Urothelium cell line (cell line): Measurements from ENCODE around the gene TRAF2.
"Not testable (repeated sequence)": the region's sequence is repeated elsewhere in the genome, so short reads cannot be mapped to it uniquely, and the experiment has no call there.

Experiments used
- DNase-seq: peaks from one replicate; pipeline ENCODE4 v3.0.0; 2011; ENCODE audit warnings: low spot score, mixed read lengths
- FAIRE-seq: peaks from 2 replicates; lab custom pipeline; 2011; peaks lifted over from hg19 to GRCh38; lab: Jason Lieb, UNC

TRAF2 gene, protein sequence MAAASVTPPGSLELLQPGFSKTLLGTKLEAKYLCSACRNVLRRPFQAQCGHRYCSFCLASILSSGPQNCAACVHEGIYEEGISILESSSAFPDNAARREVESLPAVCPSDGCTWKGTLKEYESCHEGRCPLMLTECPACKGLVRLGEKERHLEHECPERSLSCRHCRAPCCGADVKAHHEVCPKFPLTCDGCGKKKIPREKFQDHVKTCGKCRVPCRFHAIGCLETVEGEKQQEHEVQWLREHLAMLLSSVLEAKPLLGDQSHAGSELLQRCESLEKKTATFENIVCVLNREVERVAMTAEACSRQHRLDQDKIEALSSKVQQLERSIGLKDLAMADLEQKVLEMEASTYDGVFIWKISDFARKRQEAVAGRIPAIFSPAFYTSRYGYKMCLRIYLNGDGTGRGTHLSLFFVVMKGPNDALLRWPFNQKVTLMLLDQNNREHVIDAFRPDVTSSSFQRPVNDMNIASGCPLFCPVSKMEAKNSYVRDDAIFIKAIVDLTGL

DNA sequence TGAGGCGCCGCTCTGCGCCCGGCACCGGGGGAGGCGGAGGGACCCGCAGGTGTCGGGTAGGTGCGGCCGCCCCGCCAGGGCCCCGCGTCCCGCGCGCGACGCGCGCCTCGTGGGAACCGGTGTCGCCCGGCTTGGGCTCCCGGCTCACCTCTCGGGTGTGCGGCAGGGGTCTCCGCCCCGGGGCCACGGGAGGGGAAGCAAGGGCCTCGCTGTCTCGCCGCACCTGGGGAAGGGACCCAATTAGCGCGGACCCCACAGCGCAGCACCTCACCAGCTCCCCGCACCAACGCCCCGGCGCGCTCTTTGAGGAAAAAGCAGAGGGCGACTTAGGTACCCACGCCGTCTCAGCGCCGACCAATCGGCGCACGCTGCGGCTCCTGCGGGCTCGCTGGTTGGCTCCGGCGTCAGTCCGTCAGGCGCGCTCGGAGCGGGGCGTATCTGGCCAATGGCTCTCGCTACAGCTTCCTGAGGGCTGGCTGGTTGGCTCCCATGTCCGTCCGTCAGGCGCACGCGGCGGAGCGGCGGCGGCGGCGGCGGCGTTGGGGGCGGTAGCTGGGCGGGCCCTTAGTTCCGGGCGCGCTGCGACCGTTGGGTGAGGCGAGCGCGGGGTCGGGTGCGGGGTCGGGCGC, at the start of gene TRAF2:
Gene TRAF2, plus strand, starts transcription at position 567 of the 629 bp plus-strand sequence. CDS start 12,225 bp downstream, outside the sequence.
- FAIRE-seq, result no peak

DNA sequence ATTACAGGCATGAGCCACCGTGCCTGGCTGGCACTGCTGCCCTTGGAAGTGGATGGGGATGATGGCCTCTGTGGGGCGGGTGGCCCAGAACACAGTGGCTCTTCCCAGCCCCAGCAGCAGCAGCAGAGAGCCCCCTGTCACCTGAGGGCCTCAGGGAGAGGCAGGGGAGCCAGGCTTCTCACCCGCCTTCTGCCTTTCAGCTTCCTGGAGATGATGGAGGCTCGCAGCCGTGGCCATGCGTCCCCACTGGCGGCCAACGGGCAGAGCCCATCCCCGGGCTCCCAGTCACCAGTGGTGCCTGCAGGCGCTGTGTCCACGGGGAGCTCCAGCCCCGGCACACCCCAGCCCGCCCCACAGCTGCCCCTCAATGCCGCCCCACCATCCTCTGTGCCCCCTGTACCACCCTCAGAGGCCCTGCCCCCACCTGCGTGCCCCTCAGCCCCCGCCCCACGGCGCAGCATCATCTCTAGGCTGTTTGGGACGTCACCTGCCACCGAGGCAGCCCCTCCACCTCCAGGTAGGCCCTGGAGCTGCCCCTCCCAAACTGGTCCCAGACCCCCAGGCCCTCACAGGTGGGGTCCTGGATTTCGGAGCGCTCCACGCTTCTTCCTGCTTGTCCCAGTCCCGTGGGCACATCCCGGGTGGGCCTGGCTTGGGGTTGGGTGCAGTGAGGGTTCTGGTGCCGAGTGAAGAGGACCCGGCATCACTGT, 49.0 kb upstream of the TRAF2 start:
- no peak for DNase-seq
- FAIRE-seq, result no peak

More for the DNA sequence above, at the start of gene TRAF2:
- DNase-seq, result peak; percentile 100

DNA sequence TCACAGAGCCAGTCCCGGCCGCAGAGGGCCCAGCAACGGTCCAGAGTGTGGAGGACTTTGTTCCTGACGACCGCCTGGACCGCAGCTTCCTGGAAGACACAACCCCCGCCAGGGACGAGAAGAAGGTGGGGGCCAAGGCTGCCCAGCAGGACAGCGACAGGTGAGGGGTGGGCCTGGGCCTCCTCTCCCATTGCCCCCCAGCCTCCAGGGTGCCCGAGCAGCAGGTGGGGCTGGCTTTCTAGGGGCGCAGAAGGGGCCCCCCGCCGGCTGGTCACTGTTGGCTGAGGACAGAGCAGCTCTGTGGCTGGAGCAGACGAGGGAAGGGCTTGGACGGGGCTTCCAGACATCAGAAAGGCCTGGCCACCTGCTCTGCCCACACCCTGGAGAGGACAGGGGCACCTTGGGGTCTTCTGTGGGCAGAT, 48.4 kb upstream of the TRAF2 start:
- FAIRE-seq, result not testable (repeated sequence)

DNA sequence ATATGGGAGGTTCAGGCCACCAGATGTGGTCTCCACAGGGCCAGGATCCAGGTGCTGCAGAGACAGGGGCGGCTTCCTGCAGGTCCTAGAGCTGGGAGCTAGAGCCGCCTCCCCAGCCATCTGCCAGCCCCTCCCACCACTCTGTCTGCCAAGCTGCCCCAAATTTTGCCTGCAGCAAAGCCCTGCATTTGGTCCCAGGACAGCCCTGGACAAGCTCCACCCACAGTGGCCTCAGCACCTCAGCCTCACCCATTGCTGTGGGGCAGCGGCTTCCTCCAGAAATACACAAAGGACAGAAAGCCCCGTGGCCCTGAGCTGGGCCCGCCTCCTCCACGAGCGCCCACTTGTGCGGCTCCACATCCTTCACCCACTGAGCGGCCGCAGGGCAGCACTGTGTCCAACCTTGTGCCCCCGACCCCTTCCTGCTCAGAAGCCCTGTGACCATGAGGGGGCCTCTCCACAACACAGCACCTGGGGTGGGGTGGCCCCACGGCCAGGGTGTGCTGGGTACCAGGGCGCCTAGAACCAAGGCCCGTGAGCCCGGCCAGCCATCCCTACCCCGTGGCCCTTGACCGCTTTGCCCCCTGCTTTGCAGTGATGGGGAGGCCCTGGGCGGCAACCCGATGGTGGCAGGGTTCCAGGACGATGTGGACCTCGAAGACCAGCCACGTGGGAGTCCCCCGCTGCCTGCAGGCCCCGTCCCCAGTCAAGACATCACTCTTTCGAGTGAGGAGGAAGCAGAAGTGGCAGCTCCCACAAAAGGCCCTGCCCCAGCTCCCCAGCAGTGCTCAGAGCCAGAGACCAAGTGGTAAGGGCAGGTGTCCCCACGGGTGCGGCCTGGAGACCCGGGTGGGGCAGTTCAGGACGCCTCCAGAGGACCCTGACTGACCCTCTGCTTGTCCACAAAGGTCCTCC, 47.7 kb upstream of the TRAF2 start:
- DNase-seq, result no peak
- no peak for FAIRE-seq

More for the DNA sequence above, 48.4 kb upstream of the TRAF2 start:
- not testable (repeated sequence) for DNase-seq

DNA sequence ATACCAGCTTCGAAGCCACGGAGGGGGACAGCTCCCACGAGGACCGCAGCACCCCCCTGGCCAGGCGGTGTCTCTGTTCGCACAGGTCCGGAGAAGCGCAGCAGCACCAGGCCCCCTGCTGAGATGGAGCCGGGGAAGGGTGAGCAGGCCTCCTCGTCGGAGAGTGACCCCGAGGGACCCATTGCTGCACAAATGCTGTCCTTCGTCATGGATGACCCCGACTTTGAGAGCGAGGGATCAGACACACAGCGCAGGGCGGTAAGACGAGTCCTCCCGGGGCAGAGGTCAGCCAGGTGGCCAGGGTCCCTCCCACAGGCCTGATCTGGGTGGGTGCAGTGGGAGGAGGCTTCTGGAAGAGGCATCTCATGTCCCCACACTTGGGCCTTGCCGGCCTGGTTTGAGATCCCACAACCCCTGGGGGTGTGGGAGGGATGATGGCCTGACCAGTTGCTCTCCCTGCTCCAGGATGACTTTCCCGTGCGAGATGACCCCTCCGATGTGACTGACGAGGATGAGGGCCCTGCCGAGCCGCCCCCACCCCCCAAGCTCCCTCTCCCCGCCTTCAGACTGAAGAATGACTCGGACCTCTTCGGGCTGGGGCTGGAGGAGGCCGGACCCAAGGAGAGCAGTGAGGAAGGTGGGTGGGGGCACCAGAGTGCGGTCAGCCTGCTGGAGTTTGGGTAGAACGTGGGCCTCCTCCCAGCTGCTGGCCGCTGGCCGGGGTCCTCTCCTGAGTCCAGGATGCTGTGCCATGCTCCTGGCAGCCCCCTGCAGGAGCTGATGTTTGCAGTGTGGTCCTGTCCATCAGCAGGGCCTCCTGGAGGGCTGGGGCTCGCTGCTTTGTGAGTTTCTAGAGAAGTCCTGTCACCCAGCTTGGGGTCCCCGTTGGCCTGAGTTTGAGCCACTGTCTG, 46.8 kb upstream of the TRAF2 start:
- no peak for DNase-seq
- no peak for FAIRE-seq

DNA sequence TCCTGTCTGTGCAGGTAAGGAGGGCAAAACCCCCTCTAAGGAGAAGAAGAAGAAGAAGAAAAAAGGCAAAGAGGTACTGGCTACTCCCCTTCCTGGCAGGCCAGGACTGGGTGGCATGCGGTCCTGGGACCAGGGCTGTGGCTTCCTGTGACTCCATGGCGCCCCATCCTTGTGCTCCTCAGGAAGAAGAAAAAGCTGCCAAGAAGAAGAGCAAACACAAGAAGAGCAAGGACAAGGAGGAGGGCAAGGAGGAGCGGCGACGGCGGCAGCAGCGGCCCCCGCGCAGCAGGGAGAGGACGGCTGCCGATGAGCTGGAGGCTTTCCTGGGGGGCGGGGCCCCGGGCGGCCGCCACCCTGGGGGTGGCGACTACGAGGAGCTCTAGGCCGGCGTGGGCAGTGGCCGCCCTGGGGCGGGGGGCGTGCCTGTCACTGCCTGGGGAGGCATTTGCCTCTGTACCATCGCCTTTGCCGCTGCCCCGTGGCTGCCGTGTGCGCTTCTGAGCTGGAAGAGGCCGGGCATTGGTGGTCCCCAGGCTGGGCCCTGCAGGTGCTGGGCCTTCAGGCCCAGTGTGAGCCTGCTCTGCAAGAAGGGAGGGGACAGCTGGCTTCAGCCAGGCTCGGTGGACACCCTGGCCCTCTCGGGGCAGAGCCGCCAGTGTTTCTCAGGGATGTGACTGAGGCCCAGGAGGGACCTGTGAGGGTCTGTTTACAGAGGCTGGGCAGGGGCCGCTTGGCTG, 46.0 kb upstream of the TRAF2 start:
- no peak for DNase-seq
- FAIRE-seq, result no peak

DNA sequence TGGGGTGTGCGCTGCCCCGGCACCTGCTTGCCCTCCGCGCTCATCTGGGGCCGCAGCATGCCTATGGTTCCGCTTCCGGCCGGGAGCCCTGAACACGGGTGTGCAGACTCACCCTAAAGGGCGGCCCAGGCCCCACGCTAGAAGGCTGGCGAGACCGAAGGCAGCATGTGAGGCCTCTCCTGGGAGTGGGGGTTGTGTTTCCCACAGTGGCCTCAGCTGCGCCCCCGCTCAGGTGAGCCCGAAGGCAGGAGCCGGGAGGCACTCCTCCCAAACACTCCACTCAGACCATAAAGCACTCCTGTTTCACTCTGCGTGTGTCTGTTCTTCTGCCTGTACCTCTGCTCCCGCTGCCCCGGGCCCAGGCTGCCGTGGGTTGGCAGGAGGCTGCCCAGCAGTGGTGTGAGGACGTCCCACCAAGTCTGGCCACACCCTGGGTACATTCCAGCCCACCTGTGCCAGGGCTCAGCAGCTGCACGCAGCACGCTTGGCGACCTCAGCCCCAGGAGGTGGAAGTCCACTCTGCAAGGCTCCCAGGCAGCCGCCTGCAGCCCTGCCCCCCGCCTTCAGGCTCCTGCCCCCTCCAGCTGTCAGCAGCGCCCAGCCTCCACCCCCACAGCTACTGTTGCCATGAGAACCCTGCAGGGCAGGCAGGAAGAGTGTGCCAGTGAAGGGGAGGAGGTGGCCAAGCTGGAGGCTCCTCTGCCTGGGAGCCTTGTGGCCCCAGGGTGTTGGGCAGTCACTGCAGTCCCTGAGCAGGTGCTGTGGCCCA, 45.3 kb upstream of the TRAF2 start:
- peak; percentile 37 for FAIRE-seq

DNA sequence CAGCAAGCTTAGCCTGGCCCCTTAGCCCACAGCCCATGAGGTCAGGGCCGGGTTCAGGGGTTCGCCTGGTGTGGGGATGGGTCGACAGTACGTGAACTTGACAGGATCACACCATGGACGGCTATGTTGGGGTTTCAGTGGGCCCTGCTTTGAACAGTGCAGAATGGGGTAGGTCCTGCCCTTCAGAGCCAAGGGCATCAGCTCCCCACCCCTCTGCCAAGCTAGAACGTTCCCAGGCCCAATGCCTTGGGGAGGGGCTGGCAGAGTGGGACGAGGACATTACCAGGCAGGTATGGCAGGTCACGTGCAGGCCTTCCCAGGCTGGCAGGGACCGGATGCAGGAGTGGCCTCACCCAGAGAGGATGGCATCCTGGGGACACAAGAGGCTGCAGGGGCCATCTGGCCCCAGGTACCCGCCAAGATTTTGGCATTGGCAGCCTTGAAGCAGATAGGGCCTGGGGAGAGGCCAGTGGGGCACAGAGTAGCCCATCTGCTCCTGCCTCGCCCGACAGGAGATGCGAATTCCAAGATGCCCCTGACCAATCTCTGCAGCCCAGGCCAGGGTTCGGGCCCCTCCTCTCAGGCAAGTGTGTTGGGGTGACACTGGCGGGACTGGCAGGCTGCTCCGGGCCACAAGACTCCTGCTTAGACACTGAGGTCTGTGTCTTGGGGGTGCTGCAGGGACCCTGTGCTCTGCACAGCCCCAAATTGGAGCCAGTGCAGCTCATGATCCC, 44.5 kb upstream of the TRAF2 start:
- not testable (repeated sequence) for DNase-seq
- FAIRE-seq, result peak; percentile 61

More for the DNA sequence above, 45.3 kb upstream of the TRAF2 start:
- peak; percentile 18 for DNase-seq

DNA sequence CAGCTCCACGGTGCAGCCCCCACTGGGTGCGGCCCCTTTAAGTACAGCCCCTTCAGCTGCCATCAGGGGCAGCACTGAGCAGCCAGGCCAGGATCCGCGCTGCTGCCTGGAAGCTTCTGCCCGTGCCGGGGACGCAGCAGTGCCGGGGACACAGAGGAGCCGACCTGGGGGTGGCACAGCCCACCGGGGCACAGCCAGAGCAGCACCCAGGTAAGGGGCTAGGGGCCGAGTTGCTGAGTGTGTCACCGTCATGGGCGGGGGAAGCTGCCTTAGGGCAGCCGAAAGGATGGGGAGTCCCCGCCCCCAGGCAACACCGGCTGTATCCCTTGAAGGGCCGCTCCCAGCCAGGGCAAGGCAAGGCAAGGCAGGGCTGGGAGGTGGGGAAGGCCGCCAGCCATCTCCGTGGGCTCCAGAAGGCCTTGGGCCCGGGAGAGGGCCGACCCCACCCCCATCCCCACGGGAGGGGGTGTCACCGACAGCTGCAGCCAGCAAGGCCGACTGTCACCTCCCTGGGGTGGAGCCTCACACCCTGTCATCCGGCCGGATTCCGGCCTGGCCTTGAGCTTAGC, 43.9 kb upstream of the TRAF2 start, which contains the start of gene AJM1:
Gene AJM1, plus strand, starts transcription at position 99 of the 569 bp plus-strand sequence. CDS start 1,937 bp downstream, outside the sequence.
- FAIRE-seq (peak; percentile 96), DNase-seq (peak; percentile 75)

DNA sequence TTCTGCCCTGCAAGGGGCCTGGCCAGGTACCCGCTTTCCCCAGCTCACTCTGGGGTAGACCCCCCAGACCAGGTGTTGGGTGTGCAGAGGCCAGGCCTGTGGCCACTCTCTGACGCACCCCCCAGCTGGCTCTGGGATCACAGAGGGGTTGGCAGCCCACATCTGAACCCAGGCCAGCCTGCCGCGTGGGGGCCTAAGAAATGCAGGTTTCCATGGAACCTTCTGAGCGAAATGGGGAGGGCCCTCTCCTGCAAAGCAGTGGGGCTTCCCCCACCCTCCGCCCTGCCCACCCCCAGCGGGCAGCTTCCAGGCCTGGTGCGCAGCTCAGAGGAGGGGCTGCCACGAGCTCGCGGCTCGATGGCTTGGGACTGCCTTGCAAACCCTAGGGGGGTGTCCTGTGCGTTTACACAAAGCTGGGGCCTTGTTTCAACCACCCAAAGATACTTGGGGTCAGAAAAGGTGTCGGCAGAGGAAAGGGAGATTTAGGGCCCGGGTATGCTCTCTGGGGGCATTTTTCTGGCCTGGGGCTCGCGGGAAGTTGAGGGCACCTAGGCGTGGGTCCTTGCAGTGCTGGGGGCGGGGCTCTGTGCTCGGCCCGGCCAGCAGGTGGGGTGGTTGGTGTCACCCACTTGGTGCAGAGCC, 43.0 kb upstream of the TRAF2 start:
- DNase-seq, FAIRE-seq: not testable (repeated sequence)

DNA sequence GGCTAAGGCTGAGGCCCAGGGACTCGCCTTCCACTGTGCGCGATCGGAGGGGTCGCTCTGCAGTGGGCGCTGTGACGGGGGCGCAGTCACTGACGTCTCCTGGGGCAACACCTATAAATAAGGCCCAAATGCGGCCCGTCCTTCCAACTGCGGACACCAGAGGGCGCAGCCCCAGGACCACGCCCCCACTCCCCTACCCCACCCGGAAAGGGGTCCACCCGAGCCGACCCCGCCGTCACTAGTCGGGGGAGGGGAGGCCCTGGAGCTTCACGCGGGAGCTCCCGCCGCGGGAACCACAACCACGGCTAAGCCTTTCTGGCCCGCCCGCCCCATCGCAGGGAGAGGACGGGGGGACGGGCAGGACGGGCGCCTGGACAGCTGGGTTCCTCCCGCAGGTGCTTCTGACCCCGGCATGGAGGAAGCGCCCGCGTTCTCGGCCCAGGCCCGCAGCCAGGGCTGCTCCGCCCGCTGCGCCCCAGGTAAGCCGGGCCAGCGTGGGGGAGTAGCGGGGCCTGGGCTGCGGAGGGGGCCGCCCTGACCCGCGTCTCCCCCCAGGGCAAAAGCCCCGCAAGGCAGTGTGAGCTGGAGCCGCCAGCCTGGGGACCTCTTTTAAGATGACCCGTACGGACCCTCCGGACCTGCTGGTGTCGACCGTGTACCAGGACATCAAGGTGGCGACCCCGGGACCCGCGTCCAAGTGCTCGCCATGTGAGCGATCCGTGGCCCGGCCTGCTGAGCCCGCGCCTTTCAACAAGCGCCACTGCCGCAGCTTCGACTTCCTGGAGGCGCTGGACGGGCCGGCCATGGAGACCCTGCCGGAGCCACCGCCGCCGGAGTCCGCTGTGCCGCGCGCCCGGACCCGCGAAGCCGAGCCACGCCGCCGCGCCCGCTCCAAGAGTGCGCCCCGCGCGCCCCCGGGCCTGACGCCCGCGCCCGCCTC, 42.2 kb upstream of the TRAF2 start:
- not testable (repeated sequence) for DNase-seq, FAIRE-seq

DNA sequence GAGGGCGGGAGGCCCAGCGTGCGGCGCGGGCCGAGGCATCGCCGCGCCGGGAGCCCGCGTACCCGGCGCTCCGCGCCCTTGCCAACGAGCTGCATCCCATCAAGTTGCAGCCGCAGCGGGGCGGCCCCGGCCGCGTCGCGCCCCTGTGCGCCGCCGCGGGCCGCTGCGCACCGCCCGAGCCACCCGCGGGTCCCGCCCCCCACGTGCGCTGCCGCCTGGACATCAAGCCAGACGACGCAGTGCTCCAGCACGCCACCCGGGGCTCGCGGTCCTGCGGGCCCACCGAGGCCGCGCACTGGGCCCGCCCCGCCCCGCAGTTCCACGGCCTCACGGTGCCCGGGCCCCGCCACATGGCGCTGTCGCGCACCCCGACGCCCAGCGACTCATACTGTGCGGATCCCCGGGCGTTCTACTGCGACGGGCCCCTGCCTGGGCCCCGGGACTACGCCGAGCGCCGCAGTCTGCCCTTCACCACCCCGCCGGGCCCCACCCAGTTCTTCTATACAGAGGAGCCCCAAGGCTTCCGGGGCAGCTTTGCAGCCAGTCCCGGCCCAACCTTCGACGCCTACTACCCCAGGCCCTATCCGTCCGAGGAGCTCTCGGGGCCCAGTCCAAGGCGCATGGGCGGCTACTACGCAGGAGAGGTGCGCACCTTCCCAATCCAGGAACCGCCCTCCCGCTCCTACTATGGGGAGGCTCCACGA, 41.4 kb upstream of the TRAF2 start:
- FAIRE-seq, result no peak

DNA sequence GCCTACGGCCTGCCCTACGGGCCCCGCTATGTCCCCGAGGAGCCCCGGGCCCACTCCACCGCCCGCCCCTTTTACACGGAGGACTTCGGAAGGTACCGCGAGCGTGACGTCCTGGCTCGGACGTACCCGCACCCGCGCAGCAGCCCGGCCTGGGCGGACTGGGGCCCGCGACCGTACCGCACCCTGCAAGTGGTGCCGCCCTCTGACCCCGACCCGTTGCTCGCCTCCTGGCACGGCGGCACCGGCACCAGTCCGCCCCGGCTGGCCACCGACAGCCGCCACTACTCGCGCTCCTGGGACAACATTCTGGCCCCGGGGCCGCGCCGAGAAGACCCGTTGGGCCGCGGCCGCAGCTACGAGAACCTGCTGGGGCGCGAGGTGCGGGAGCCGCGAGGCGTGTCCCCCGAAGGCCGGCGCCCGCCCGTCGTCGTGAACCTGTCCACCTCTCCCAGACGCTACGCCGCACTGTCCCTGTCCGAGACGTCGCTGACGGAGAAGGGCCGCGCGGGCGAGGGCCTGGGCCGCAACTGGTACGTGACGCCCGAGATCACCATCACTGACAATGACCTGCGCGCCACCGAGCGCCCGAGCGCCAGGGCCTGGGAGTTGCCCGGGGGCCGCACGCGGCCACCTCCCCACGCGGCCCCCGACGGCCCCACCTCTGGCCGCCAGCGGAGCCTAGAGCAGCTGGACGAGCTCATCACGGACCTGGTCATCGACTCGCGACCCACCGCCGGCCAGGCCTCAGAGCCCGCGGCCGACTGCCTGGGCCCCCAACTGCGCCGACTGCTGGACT, 40.7 kb upstream of the TRAF2 start:
- DNase-seq (no peak), FAIRE-seq (no peak)

More for the DNA sequence above, 41.4 kb upstream of the TRAF2 start:
- DNase-seq, result no peak
